Measurements from ENCODE around the gene PCAT7. TPM values are rescaled to one million over a fixed set of nuclear protein-coding genes. Genes with fewer than 3 reads are reported as not detected.
A peak's percentile ranks its signal among the peaks of the same experiment; 100 is the strongest.

Gene PCAT7
- total and polyA plus RNA-seq, 2 experiments from 2014 or later = not detected

DNA sequence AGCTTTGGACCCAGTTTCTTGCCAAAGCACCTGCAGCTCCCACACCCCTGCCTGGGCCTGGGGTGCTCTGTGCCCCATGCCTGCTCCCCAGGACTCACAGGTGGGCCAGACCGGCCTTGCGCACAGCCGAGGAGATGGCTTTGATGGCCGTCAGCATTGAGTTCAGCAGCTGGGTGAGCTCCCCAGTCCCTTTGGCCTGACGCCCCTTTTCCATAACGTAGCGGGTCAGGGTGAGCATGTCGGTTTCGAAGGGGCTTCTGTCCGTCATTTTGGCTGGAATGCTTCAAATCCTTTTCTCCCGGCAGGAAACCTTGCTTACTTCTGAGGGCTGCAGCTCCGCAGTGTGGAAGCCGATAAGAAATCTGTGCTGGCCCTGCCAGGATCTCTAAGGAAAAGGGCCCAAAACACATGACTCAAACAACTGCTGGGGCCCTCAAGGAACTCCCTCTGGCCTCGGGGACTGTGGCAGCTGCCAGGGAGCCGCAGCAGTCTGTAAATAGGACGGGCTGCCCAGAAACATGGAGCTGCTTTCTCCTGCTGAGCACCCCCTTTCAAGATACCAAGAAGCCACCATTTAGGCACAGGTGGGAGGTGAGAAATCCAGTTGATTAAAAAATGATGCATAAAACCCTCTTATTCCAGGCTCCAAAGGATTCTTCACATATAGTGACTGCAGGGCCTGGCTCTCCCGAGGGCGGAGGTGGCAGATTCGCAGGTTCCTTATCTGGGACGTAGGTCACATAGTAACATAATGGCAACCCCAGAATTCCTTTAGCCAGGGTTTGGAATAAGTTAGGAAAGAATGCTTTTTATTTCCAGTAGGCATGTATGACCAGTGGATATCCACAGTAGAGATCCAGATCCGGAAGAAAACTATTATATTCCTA lies 38.8 kb downstream of the PCAT7 start, which contains the start of gene FBP2:
FBP2 (minus strand) TSS at position 366 of the 887 bp plus-strand sequence; CDS start at position 268, 98 bp downstream.
- H3K4me3 ChIP-seq = no peak within 1 kb of the TSS
- H3K4me1 ChIP-seq (ENCODE audit: insufficient read depth) = no peaks in the 10 kb centered on the region
- H3K36me3 ChIP-seq (ENCODE audit: low read depth) = no peaks in the 10 kb centered on the region
- H4K20me1 ChIP-seq (ENCODE audit: insufficient read depth) = no peaks in the 10 kb centered on the region
- no peak for TF ChIP-seq EZH2phosphoT487 (IDR thresholded peaks at IDR 0.05; ENCODE audit: insufficient read depth, low read depth)
- TF ChIP-seq EZH2 (IDR thresholded peaks at IDR 0.05; ENCODE audit: insufficient read depth, poor library complexity, severe bottlenecking) = no peak
- no peak within 1 kb of the TSS for H2AFZ ChIP-seq
- H3K4me2 ChIP-seq (ENCODE audit: unreplicated experiment) = no peak within 1 kb of the TSS
- DNase-seq = peak; percentile 16
- H3K79me2 ChIP-seq (ENCODE audit: insufficient read depth) = no peaks in the 10 kb centered on the region
- no peaks in the 10 kb centered on the region for H3K9me3 ChIP-seq (ENCODE audit: low read depth)
- 37 to 40% methylated on average over 21 of the region's 21 CpGs for WGBS, 2 experiments (ENCODE audit: low coverage in 1 of 2, low lambda C conversion rate in 2 of 2, missing lambda C conversion rate in 2 of 2)
- peaks cover 8% of the 10 kb centered on the region for H3K27me3 ChIP-seq (replicated peaks; ENCODE audit: insufficient read depth)
- H3K9ac ChIP-seq = no peak within 1 kb of the TSS
- no peak within 1 kb of the TSS for H3K27ac ChIP-seq
- in situ Hi-C loops (cut with MboI) = no loop called here
- no peaks in the 10 kb centered on the region for H3K9me2 ChIP-seq (ENCODE audit: insufficient read depth)
- H3F3A ChIP-seq (ENCODE audit: insufficient read depth) = no peaks in the 10 kb centered on the region

DNA sequence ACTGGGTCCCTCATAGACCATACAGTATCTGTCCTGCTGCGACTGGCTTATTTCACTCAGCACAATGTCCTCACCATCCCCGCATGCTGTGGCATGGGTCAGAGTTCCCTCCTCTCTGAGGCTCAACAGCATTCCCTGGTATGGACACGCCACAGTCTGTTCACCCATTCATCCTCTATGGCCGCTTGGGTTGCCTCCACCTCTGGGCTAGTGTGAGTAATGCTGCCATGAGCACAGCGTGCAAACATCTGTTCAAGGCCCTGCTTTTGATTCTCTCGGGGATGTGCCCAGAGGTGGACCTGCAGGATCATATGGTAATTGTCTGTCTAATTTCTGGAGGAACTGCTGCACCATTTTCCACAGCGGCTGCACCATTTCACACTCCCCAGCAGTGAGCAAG lies 44.2 kb downstream of the PCAT7 start:
- Histone ChIP-seq H3K4me1 (ENCODE audit: insufficient read depth) (no peaks in the 10 kb centered on the region), H2AFZ (no peak overlapping the region), H3K36me3 (ENCODE audit: low read depth) (no peaks in the 10 kb centered on the region), H3K9ac (no peak overlapping the region), H3K79me2 (ENCODE audit: insufficient read depth) (no peaks in the 10 kb centered on the region), H3K4me2 (ENCODE audit: unreplicated experiment) (no peak overlapping the region), H3K27me3 (replicated peaks; ENCODE audit: insufficient read depth) (peaks cover 10% of the 10 kb centered on the region), H3K9me3 (ENCODE audit: low read depth) (no peaks in the 10 kb centered on the region), H4K20me1 (ENCODE audit: insufficient read depth) (no peaks in the 10 kb centered on the region), H3K4me3 (no peak overlapping the region), H3K27ac (no peak overlapping the region), H3F3A (ENCODE audit: insufficient read depth) (no peaks in the 10 kb centered on the region), H3K9me2 (ENCODE audit: insufficient read depth) (no peaks in the 10 kb centered on the region)
- TF ChIP-seq EZH2phosphoT487 (IDR thresholded peaks at IDR 0.05; ENCODE audit: insufficient read depth, low read depth) (no peak), EZH2 (IDR thresholded peaks at IDR 0.05; ENCODE audit: insufficient read depth, poor library complexity, severe bottlenecking) (no peak)
- no peak for DNase-seq
- WGBS, 2 experiments (ENCODE audit: low coverage in 1 of 2, low lambda C conversion rate in 2 of 2, missing lambda C conversion rate in 2 of 2) = 53 to 54% methylated on average over 7 of the region's 7 CpGs
- in situ Hi-C loops (cut with MboI) = no loop called here

DNA sequence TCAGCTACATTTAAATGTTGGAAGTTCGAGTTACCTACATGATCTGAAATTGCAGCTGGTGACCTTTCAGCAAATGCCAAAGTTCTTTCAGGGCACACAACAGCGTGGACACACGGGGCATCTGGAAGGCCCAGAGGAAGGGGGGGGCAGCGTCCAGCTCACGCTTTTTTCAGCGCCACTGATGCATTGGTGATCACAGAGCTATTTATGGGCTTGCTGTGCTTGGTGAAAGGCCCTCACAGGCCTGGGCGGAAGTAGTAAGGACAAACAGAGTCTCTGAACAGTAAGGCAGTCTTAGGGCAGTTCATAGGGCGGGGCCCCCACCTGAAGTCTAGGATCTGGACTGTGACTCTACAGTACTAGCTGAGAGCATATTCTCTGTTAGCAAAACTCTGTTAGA lies 45.4 kb downstream of the PCAT7 start:
- 60 to 62% methylated on average over 8 of the region's 8 CpGs for WGBS, 2 experiments (ENCODE audit: low coverage in 1 of 2, low lambda C conversion rate in 2 of 2, missing lambda C conversion rate in 2 of 2)
- no peak overlapping the region for H2AFZ ChIP-seq
- no peak for TF ChIP-seq EZH2phosphoT487 (IDR thresholded peaks at IDR 0.05; ENCODE audit: insufficient read depth, low read depth)
- TF ChIP-seq EZH2 (IDR thresholded peaks at IDR 0.05; ENCODE audit: insufficient read depth, poor library complexity, severe bottlenecking) = no peak
- no peaks in the 10 kb centered on the region for H3K9me3 ChIP-seq (ENCODE audit: low read depth)
- no peaks in the 10 kb centered on the region for H3F3A ChIP-seq (ENCODE audit: insufficient read depth)
- in situ Hi-C loops (cut with MboI) = no loop called here
- no peak overlapping the region for H3K9ac ChIP-seq
- H3K79me2 ChIP-seq (ENCODE audit: insufficient read depth) = no peaks in the 10 kb centered on the region
- DNase-seq = no peak
- H4K20me1 ChIP-seq (ENCODE audit: insufficient read depth) = no peaks in the 10 kb centered on the region
- no peak overlapping the region for H3K4me3 ChIP-seq
- no peaks in the 10 kb centered on the region for H3K9me2 ChIP-seq (ENCODE audit: insufficient read depth)
- no peak overlapping the region for H3K27ac ChIP-seq
- H3K36me3 ChIP-seq (ENCODE audit: low read depth) = no peaks in the 10 kb centered on the region
- no peaks in the 10 kb centered on the region for H3K4me1 ChIP-seq (ENCODE audit: insufficient read depth)
- H3K4me2 ChIP-seq (ENCODE audit: unreplicated experiment) = no peak overlapping the region
- peaks cover 16% of the 10 kb centered on the region for H3K27me3 ChIP-seq (replicated peaks; ENCODE audit: insufficient read depth)

DNA sequence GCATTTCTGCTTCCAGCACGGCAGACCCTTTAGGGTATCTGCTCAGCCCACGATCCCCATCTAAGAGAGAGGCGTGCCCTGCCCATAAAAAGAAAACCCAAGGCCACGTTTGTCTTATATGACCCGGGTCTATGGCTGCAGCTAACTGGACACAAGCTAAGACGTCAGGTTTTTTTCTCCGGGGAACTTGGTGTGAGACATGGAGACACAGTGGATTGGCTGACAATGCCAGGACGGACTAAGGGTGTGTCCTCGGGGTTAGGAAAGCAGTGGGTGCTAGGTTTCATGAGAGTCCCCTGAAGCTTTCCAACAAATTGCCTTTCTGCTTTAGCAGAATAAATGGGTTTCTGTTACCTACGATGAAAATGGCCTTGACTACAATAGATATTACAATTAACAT lies 45.8 kb downstream of the PCAT7 start:
- Histone ChIP-seq H2AFZ (no peak overlapping the region), H3K4me1 (ENCODE audit: insufficient read depth) (no peaks in the 10 kb centered on the region), H3K27ac (no peak overlapping the region), H4K20me1 (ENCODE audit: insufficient read depth) (no peaks in the 10 kb centered on the region), H3K4me3 (no peak overlapping the region), H3K9me3 (ENCODE audit: low read depth) (no peaks in the 10 kb centered on the region), H3K9ac (no peak overlapping the region), H3K27me3 (replicated peaks; ENCODE audit: insufficient read depth) (peaks cover 20% of the 10 kb centered on the region), H3K79me2 (ENCODE audit: insufficient read depth) (no peaks in the 10 kb centered on the region), H3F3A (ENCODE audit: insufficient read depth) (no peaks in the 10 kb centered on the region), H3K36me3 (ENCODE audit: low read depth) (no peaks in the 10 kb centered on the region), H3K4me2 (ENCODE audit: unreplicated experiment) (no peak overlapping the region), H3K9me2 (ENCODE audit: insufficient read depth) (no peaks in the 10 kb centered on the region)
- WGBS, 2 experiments (ENCODE audit: low coverage in 1 of 2, low lambda C conversion rate in 2 of 2, missing lambda C conversion rate in 2 of 2) = 40 to 43% methylated on average over 10 of the region's 10 CpGs
- DNase-seq = no peak
- no peak for TF ChIP-seq EZH2phosphoT487 (IDR thresholded peaks at IDR 0.05; ENCODE audit: insufficient read depth, low read depth)
- TF ChIP-seq EZH2 (IDR thresholded peaks at IDR 0.05; ENCODE audit: insufficient read depth, poor library complexity, severe bottlenecking) = no peak
- in situ Hi-C loops (cut with MboI) = no loop called here
